C4-2B (cell line): Measurements from ENCODE around the gene PI4K2A.

Experiments
- H3K27ac ChIP-seq: fragments of 450-650 bp; 2 replicates; pipeline ENCODE4 v1.5.1; 2017
- CTCF ChIP-seq: fragments of 450-650 bp; conservative IDR thresholded peaks from 2 replicates; pipeline ENCODE4 v1.5.1; 2017; ENCODE audit warnings: mild to moderate bottlenecking
- ZFX ChIP-seq: fragments of 450-650 bp; IDR thresholded peaks from 2 replicates; pipeline ENCODE4 v1.6.1; 2017

Gene PI4K2A

GRCh38 chr10:97618285-97618684 is 22.2 kb upstream of the PI4K2A start:
- H3K27ac ChIP-seq = no peak overlapping the region
- TF ChIP-seq CTCF = no peak
- TF ChIP-seq ZFX = no peak

- TF ChIP-seq ZFX = no peak
- TF ChIP-seq CTCF = no peak
- H3K27ac ChIP-seq = no peak overlapping the region
Observed at GRCh38 chr10:97618733-97619132, 21.7 kb upstream of the PI4K2A start.

GRCh38 chr10:97623277-97623676 is 17.2 kb upstream of the PI4K2A start:
- H3K27ac ChIP-seq = no peak overlapping the region
- TF ChIP-seq CTCF (no peak), ZFX (no peak)

GRCh38 chr10:97627731-97628130 is 12.7 kb upstream of the PI4K2A start:
- TF ChIP-seq ZFX (no peak), CTCF (no peak)
- H3K27ac ChIP-seq = no peak overlapping the region

- TF ChIP-seq CTCF (no peak), ZFX (no peak)
- H3K27ac ChIP-seq = no peak overlapping the region
Observed at GRCh38 chr10:97628228-97628627, 12.2 kb upstream of the PI4K2A start.

- no peak for TF ChIP-seq CTCF
- no peak for TF ChIP-seq ZFX
Observed at GRCh38 chr10:97629289-97629688, 11.2 kb upstream of the PI4K2A start.

GRCh38 chr10:97631098-97631497 is 9.4 kb upstream of the PI4K2A start:
- H3K27ac ChIP-seq = no peak overlapping the region
- no peak for TF ChIP-seq ZFX
- TF ChIP-seq CTCF = no peak

More at GRCh38 chr10:97629289-97629688, 11.2 kb upstream of the PI4K2A start:
- no peak overlapping the region for H3K27ac ChIP-seq
